ENCODE measurements around the gene AQP6.

Gene AQP6

DNA sequence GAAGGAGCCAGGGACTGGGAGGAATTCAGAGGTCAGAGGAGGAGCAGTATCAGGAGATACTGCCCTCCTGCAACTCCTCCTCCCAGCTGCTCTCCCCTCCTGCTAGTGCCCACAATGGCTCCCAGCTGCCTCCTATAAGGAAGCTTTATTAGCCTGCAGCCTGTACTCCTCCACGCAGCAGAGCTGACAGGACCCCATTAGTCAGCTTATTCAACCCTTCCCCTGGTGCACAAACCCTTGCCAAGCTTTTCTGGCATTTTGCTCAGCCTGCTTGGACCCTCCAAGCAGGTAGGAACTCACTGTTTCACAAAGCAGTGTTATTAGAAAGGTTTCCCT is 29.2 kb upstream of the AQP6 start:
- no peak for DNase-seq

GRCh38 chr12:49944046-49944445 is 28.7 kb upstream of the AQP6 start:
- DNase-seq: no peak

DNA sequence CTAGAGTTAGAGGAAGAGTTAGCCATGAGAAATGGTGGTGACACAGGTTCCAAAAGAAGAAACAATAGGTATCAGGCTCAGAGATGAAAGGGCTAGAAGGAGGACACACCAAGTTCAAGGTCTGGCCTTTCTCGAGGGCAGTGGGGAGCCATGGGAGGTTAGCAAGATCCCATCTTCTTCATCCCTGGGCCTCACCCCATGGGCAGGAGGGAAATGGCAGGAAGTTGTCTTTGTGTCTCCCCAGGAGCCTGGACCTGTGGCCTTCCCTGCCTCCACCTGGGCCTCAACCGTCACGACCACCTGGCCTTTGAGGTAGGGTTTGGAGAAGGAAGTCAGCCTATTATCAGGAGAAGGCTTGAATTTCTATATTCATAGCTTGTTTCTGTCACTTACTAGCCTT is 28.0 kb upstream of the AQP6 start:
- DNase-seq: no peak

DNA sequence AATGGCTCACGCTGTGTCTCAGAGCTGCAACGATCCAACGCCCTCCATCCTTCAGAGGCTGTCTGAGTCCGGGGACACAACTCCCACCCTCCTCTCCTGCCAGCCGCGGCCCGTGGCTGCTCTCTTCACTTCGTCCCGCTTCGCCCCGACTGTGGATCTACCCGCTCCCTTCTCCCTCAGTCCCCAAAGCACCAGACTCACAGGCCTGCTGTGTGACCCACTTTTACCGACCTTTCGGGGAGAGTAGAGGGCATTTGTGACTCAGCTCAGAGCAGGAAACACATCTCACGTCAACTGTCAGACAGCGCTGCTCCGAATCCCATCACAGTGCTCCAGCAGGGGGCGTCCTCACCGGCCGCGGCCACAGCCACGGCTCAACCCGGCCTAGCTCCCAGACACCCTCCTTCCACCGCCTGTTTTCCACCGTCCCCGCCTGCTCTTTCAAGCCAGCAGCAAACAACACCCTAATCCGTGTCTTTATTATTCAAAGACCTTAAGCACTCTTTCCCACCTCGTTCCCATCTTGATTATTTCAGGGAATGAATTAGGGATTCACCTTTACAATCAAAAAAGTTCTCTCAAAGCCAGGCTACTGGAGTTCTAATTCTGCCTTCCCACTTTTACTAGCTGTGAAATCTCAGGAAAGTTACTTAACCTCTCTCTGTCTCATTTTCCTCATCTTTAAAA is 27.2 kb upstream of the AQP6 start:
- DNase-seq: peak; percentile 80

DNA sequence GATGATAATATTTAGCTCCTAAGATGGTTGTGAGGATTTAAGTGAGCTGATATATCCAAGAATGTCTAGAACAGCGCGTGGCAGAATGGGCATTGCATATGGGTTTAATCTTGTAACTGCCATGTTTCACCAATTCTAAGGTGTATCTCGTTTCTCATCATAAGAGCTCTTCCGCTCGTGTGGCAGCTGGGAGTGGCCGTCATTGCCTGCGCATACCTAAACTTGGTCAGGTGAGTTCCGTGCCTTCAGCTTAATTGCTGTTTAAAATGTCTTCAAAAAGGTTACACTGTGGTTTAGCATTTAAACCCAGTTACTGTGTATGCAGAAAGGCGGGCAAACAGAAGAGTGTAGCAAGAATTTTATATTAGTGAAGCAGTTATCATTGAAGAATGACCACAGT is 26.7 kb upstream of the AQP6 start:
- no peak for DNase-seq

GRCh38 chr12:49946497-49946896 is 26.2 kb upstream of the AQP6 start:
- DNase-seq: no peak

GRCh38 chr12:49947593-49948226 is 25.0 kb upstream of the AQP6 start:
- DNase-seq: no peak

- DNase-seq: no peak
These were observed 23.6 kb upstream of the AQP6 start for GRCh38 chr12:49948866-49949845.

DNA sequence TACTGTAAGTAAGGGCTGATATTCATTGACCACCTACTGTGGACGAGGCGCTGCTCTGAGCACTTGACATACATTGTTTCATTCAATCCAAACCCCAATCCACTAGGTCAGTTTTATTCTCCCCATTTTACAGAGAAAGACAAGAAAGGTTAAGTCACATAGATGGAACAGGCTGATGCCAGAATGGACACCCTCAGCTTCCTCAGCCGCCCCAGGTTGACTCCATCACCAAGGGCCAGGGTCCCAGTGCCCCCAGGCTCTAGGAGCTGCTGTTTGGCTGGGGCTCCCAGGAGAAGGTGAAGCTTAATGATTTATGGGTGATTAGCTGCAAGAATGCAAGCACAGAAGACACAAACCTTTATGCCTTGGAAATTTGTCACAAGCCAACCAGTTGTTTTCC is 22.9 kb upstream of the AQP6 start:
- DNase-seq: no peak

DNA sequence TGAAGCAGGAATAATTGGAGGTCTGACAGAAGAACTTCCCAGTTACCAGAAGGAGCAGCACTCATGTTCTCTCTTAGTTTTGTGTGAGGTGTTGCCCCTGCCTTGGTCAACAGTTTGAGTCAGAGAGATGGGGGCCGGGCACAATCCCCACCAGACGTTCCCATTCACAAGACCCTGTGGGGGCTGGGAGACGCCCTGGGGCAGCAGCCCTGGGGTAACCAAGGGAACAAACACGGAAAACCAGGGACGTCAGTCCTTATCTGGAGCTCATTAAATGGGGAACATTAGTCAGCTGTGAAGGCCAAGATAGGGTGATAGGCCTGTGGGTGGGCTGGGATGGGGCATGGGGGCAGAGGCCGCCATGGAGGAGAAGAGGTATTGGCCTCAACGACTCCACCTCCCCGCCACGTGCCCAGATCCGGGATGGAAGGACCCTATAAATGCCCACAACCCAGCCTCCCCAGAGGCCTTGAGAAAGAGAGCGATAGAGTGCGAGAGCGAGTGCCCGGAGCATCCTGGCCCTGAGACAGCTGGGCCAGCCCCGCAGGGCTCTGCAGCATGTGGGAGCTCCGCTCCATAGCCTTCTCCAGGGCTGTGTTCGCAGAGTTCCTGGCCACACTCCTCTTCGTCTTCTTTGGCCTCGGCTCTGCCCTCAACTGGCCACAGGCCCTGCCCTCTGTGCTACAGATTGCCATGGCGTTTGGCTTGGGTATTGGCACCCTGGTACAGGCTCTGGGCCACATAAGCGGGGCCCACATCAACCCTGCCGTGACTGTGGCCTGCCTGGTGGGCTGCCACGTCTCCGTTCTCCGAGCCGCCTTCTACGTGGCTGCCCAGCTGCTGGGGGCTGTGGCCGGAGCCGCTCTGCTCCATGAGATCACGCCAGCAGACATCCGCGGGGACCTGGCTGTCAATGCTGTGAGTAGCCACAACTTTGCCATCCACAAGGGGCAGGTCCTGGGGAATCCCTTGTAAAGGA is 22.2 kb upstream of the AQP6 start, which contains the start of gene AQP2:
Gene AQP2 (plus strand): TSS at position 465 of the 979 bp plus-strand sequence. CDS start 94 bp downstream, at position 559.
- DNase-seq: no peak

DNA sequence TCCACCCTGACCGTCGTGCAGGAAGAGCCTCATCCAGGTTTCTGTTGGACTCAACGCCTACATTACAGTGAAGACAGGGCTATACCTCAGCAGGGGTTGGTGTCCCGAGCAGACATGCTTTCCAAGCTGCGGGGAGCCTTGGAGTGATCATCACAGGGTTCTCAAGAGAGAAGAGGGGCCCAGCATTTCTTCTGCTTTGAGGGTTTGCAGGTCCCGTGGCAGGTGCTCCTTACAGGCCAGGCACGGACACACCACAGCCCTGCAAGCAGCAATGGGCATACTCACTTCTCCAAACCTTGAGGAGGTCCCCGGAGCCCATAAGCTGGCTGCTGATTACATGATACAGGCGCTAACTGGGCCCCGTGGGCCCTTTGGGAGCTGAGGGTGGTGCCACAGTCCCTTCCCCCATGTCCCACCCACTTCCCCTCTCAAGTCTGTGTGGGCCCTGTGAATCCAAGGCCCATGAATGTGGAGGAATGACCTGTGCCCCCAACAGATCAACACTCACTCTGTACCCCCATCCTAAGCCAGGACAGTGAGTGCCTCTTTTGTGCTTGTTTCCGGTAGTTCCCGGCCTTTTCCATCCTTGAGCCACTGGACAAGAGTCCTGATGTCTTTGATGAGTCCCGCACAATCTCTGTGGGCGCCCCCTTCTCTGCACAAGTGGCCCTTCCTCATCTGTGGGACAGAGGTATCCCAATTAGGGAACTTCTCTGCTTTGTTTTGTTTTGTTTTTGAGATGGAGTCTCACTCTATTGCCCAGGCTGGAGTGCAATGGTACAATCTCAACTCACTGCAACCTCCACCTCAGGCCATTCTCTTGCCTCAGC is 21.1 kb upstream of the AQP6 start:
- DNase-seq: no peak

- DNase-seq: no peak
These were observed 20.2 kb upstream of the AQP6 start for GRCh38 chr12:49952391-49953055.

GRCh38 chr12:49953151-49953550 is 19.6 kb upstream of the AQP6 start:
- DNase-seq: no peak

GRCh38 chr12:49953961-49954846 is 18.5 kb upstream of the AQP6 start:
- no peak for DNase-seq

DNA sequence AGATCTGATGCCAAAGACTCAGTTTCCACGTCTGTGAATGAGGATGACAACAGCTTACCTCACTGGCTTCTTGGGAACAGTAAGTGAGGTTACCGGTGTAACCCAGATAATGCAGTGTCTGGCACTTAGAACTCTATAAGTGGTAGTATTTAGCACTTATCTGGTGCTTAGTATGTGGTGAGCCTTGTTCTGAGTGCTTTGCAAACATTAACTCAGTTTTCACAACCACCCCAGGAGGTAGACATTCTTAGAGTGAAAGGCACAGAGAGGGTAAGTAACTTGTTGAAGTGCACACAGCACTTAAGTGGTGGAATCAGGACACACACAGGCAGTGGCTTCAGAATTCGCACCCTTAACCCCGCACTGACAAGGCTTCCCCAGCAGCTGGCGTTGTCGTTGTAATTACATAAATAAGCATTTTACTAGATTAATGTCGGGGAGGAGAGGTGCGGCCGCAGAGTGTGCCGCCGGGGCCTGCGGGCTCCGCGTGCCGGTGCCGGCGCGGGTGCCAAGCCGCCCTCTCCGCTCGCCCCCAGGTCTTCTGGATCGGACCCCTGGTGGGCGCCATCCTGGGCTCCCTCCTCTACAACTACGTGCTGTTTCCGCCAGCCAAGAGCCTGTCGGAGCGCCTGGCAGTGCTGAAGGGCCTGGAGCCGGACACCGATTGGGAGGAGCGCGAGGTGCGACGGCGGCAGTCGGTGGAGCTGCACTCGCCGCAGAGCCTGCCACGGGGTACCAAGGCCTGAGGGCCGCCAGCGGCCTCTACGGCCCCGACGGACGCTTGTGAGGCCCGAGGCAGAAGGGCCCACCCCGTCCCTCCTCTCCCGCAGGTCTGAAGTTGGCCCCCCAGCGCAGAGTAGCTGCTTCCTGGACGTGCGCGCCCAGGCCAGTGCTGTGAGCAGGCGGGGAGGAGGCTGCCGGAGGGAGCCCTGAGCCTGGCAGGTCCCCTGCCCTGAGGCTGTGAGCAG is 17.6 kb upstream of the AQP6 start:
- DNase-seq: no peak

DNA sequence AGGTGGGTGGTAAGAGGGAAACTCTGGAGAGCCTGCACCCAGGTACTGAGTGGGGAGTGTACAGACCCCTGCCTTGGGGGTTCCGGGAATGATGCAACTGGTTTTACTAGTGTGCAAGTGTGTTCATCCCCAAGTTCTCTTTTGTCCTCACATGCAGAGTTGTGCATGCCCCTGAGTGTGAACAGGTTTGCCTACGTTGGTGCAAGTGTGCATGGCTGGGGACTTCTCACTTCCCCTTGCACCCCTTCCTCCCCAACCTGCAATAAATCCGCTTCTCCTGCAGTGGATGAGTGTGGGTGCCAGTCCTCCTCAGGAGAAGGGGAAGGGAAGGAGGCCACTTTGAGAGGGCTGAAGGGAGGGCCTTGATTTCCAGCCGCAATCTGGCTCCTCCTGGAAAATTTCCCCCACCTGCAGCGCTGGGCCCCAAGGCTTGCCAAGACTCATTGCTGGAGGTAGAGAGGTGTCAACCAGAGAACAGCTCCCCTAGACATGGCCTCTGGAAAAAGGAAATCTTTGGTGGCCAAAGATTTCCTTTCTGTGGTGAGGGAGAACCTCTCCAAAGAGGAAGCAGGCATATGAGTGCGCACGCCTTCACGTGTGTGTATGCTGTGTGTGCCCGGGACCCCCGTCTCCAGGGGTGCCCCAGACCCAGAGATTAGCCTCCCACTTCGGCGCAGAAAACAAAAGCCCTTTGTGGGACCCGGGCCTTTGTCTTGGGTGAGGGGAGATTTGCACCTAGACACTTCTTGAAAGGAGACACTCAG is 16.7 kb upstream of the AQP6 start:
- DNase-seq: no peak

GRCh38 chr12:49956663-49957569 is 15.8 kb upstream of the AQP6 start:
- no peak for DNase-seq

Measured in right hindlimb (tissue), 1 donor.